ENCODE data around the gene GON4L. TPM values are rescaled to one million over a fixed set of nuclear protein-coding genes. Genes with fewer than 3 reads are reported as not detected.

The GON4L gene
- polyA plus RNA-seq, 2 of the 4 experiments (the other 2 are of a cell fraction): 15.3 to 23.1 TPM

DNA sequence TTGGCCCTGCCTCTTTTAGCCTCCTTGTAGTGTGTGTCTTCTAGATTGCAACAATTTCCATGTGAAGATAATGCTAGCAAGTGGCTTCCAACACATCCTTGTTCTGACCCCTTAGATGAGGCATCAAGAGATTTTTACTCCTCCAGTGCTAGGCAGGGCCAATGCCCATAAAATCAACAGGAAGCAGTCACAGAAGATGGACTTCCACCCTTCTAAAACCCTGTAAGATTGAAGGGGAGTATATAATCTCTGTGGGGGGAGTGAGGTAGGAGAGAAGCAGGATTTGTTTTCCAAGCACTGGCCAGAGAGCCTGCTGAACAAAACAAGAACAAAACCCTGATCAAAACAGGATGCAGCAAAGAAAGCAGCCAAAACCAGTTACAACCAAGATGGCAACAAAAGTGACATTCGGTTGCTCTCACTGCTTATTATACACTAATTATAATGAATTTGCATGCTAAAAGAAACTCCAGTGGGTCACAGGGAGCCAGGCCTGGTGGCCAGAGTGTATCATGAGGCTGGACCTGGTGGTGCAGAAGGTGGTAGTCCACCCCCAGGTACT lies 12.1 kb downstream of the GON4L start:
- Histone ChIP-seq H3K9me3 (no peaks in the 10 kb centered on the region), H3K4me2 (no peak overlapping the region), H3K4me3 (no peak overlapping the region), H3K4me1 (no peaks in the 10 kb centered on the region), H3K27ac (no peak overlapping the region)
- no peak for FAIRE-seq
- no peak for DNase-seq (ENCODE audit: low read depth in 1 of 2, low spot score in 1 of 2)
- CTCF ChIA-PET: no interaction called here
- TF ChIP-seq ZFP36 (IDR thresholded peaks at IDR 0.05; ENCODE audit: borderline replicate concordance, partially characterized antibody) (no peak), EP300 (IDR thresholded peaks at IDR 0.05) (no peak), SREBF2 (IDR thresholded peaks at IDR 0.05) (no peak), MAFK (IDR thresholded peaks at IDR 0.05; ENCODE audit: partially characterized antibody) (no peak), TFCP2L1 (CRISPR knock-in tag; IDR thresholded peaks at IDR 0.05) (no peak), KDM1A (IDR thresholded peaks at IDR 0.05; ENCODE audit: low read depth) (no peak), KDM5A (IDR thresholded peaks at IDR 0.05) (no peak), ZC3H11A (IDR thresholded peaks at IDR 0.05) (no peak), GATA3 (IDR thresholded peaks at IDR 0.05; ENCODE audit: borderline replicate concordance) (no peak), NFE2L2 (conservative IDR thresholded peaks at IDR 0.05; ENCODE audit: low read length) (no peak), CHD2 (IDR thresholded peaks at IDR 0.05; ENCODE audit: low read length, partially characterized antibody) (no peak), FOSB (CRISPR knock-in tag; IDR thresholded peaks at IDR 0.05) (no peak), NR3C1 (IDR thresholded peaks at IDR 0.05) (no peak), ZSCAN20 (CRISPR knock-in tag; IDR thresholded peaks at IDR 0.05) (no peak)
- TF ChIP-seq, protein P1, sequence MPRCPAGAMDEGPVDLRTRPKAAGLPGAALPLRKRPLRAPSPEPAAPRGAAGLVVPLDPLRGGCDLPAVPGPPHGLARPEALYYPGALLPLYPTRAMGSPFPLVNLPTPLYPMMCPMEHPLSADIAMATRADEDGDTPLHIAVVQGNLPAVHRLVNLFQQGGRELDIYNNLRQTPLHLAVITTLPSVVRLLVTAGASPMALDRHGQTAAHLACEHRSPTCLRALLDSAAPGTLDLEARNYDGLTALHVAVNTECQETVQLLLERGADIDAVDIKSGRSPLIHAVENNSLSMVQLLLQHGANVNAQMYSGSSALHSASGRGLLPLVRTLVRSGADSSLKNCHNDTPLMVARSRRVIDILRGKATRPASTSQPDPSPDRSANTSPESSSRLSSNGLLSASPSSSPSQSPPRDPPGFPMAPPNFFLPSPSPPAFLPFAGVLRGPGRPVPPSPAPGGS (IDR thresholded peaks at IDR 0.05): no peak
- TF ChIP-seq, protein P2, sequence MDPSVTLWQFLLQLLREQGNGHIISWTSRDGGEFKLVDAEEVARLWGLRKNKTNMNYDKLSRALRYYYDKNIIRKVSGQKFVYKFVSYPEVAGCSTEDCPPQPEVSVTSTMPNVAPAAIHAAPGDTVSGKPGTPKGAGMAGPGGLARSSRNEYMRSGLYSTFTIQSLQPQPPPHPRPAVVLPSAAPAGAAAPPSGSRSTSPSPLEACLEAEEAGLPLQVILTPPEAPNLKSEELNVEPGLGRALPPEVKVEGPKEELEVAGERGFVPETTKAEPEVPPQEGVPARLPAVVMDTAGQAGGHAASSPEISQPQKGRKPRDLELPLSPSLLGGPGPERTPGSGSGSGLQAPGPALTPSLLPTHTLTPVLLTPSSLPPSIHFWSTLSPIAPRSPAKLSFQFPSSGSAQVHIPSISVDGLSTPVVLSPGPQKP (IDR thresholded peaks at IDR 0.05; ENCODE audit: low read depth, low read length): no peak
- TF ChIP-seq, protein P3, sequence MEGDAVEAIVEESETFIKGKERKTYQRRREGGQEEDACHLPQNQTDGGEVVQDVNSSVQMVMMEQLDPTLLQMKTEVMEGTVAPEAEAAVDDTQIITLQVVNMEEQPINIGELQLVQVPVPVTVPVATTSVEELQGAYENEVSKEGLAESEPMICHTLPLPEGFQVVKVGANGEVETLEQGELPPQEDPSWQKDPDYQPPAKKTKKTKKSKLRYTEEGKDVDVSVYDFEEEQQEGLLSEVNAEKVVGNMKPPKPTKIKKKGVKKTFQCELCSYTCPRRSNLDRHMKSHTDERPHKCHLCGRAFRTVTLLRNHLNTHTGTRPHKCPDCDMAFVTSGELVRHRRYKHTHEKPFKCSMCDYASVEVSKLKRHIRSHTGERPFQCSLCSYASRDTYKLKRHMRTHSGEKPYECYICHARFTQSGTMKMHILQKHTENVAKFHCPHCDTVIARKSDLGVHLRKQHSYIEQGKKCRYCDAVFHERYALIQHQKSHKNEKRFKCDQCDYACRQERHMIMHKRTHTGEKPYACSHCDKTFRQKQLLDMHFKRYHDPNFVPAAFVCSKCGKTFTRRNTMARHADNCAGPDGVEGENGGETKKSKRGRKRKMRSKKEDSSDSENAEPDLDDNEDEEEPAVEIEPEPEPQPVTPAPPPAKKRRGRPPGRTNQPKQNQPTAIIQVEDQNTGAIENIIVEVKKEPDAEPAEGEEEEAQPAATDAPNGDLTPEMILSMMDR (IDR thresholded peaks at IDR 0.05): no peak
- TF ChIP-seq, protein P4, sequence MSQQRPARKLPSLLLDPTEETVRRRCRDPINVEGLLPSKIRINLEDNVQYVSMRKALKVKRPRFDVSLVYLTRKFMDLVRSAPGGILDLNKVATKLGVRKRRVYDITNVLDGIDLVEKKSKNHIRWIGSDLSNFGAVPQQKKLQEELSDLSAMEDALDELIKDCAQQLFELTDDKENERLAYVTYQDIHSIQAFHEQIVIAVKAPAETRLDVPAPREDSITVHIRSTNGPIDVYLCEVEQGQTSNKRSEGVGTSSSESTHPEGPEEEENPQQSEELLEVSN (IDR thresholded peaks at IDR 0.05; ENCODE audit: borderline replicate concordance, low read depth): no peak
- TF ChIP-seq, protein P5, sequence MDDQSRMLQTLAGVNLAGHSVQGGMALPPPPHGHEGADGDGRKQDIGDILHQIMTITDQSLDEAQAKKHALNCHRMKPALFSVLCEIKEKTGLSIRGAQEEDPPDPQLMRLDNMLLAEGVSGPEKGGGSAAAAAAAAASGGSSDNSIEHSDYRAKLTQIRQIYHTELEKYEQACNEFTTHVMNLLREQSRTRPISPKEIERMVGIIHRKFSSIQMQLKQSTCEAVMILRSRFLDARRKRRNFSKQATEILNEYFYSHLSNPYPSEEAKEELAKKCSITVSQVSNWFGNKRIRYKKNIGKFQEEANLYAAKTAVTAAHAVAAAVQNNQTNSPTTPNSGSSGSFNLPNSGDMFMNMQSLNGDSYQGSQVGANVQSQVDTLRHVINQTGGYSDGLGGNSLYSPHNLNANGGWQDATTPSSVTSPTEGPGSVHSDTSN (IDR thresholded peaks at IDR 0.05): no peak
- no peak for ATAC-seq
- 96% methylated on average over 1 of the region's 1 CpG for WGBS (ENCODE audit: missing lambda C conversion rate)
- POLR2A ChIA-PET: no interaction called here

DNA sequence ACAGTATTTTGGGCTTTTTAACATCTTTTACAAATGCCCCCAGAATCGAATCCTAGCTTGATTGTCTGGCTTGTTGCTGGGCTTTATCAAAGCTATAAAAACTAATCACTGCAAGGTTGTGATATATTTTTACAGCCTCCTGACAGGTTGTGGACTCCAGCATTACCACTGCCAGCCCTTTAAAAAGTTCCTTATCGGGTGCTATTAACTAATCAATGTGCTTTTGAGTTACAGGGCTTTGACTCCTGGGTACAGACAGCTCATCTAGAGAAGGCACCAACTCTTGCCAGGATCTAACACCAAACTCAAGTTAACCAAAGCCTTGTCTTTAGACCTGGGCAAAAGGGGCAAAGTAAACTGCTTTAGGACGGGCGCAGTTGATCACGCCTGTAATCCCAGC lies 16.6 kb downstream of the GON4L start:
- no peak for ATAC-seq
- Histone ChIP-seq H3K27ac (no peak overlapping the region), H3K9me3 (no peaks in the 10 kb centered on the region), H3K4me1 (no peaks in the 10 kb centered on the region), H3K4me2 (no peak overlapping the region), H3K4me3 (no peak overlapping the region)
- TF ChIP-seq KDM5A (IDR thresholded peaks at IDR 0.05) (no peak), BHLHE40 (IDR thresholded peaks at IDR 0.05; ENCODE audit: low read depth, low read length) (no peak), MAFK (IDR thresholded peaks at IDR 0.05; ENCODE audit: partially characterized antibody) (no peak), RARB (CRISPR knock-in tag; IDR thresholded peaks at IDR 0.05) (no peak), TFCP2L1 (CRISPR knock-in tag; IDR thresholded peaks at IDR 0.05) (no peak), HOXA7 (CRISPR knock-in tag; IDR thresholded peaks at IDR 0.05) (no peak), HEYL (CRISPR knock-in tag; IDR thresholded peaks at IDR 0.05) (no peak), FOXS1 (CRISPR knock-in tag; IDR thresholded peaks at IDR 0.05) (no peak), PHF8 (IDR thresholded peaks at IDR 0.05; ENCODE audit: borderline replicate concordance, low read depth) (no peak), POLR2AphosphoS2 (conservative IDR thresholded peaks at IDR 0.05; ENCODE audit: low read length) (no peak)
- TF ChIP-seq, protein P1 (IDR thresholded peaks at IDR 0.05): no peak
- TF ChIP-seq, protein P6, sequence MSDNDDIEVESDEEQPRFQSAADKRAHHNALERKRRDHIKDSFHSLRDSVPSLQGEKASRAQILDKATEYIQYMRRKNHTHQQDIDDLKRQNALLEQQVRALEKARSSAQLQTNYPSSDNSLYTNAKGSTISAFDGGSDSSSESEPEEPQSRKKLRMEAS (IDR thresholded peaks at IDR 0.05): no peak
- no peak for FAIRE-seq
- ChIA-PET POLR2A (no interaction called here), CTCF (interaction anchor here (2.5 kb wide), 1 partner anchor 12 kb away, joined by 6 read pairs; no protein-coding TSS in a partner anchor)
- WGBS (ENCODE audit: missing lambda C conversion rate): 90% methylated on average over 5 of the region's 5 CpGs
- no peak for DNase-seq (ENCODE audit: low read depth in 1 of 2, low spot score in 1 of 2)

All from A549 (cell line).